H9 (cell line): ENCODE data around the gene UBE3B. TPM values are rescaled to one million over a fixed set of nuclear protein-coding genes. Genes with fewer than 3 reads are reported as not detected.

Experiments
- DNase-seq: peaks from one replicate; pipeline ENCODE4 v3.0.0-alpha.2; 2017
- H2AFZ ChIP-seq: one replicate; pipeline ENCODE4 v1.6.1; 2013; ENCODE audit warnings: mild to moderate bottlenecking, low read length, control low read depth, moderate library complexity
- H2AK5ac ChIP-seq: 2 replicates; pipeline ENCODE4 v1.6.1; 2013; ENCODE audit warnings: low read length, control low read depth, mixed read lengths; ENCODE audit not compliant: insufficient read length
- H2BK120ac ChIP-seq: one replicate; pipeline ENCODE4 v1.6.1; 2013; ENCODE audit warnings: low read depth, mild to moderate bottlenecking, low read length, control low read depth, inconsistent platforms; ENCODE audit not compliant: poor library complexity, severe bottlenecking
- H2BK12ac ChIP-seq: 2 replicates; pipeline ENCODE4 v1.6.1; 2013; ENCODE audit warnings: low read length, control low read depth, mixed read lengths, low read depth; ENCODE audit not compliant: insufficient read length
- H2BK15ac ChIP-seq: 2 replicates; pipeline ENCODE4 v1.6.1; 2013; ENCODE audit warnings: low read depth, low read length, control low read depth
- H2BK20ac ChIP-seq: one replicate; pipeline ENCODE4 v1.6.1; 2013; ENCODE audit warnings: low read depth, mild to moderate bottlenecking, low read length, control low read depth, inconsistent platforms; ENCODE audit not compliant: poor library complexity, severe bottlenecking
- H2BK5ac ChIP-seq: 2 replicates; pipeline ENCODE4 v1.6.1; 2013; ENCODE audit warnings: low read length, control low read depth, mixed read lengths; ENCODE audit not compliant: insufficient read length
- H3K14ac ChIP-seq: 2 replicates; pipeline ENCODE4 v1.6.1; 2013; ENCODE audit warnings: low read length, control low read depth; ENCODE audit not compliant: insufficient read depth
- H3K18ac ChIP-seq: 2 replicates; pipeline ENCODE4 v1.6.1; 2013; ENCODE audit warnings: low read depth, mild to moderate bottlenecking, mixed read lengths, low read length, control low read depth; ENCODE audit not compliant: insufficient read length
- H3K23ac ChIP-seq: 2 replicates; pipeline ENCODE4 v1.6.1; 2013; ENCODE audit warnings: low read length, control low read depth, mixed read lengths, low read depth; ENCODE audit not compliant: insufficient read length
- H3K23me2 ChIP-seq: 2 replicates; pipeline ENCODE4 v1.6.1; 2013; ENCODE audit warnings: low read depth, mild to moderate bottlenecking, mixed read lengths, low read length, control low read depth; ENCODE audit not compliant: insufficient read length, poor library complexity, severe bottlenecking
- H3K27ac ChIP-seq: 2 replicates; pipeline ENCODE4 v1.5.1; 2013; ENCODE audit warnings: low read length, control low read depth, mixed read lengths, low read depth; ENCODE audit not compliant: insufficient read length
- H3K27me3 ChIP-seq: 2 replicates; pipeline ENCODE4 v1.6.1; 2013; ENCODE audit warnings: low read length, control low read depth, inconsistent platforms; ENCODE audit not compliant: insufficient read depth
- H3K4ac ChIP-seq: 2 replicates; pipeline ENCODE4 v1.6.1; 2013; ENCODE audit warnings: low read depth, mild to moderate bottlenecking, control low read depth, inconsistent platforms, low read length, moderate library complexity
- H3K4me1 ChIP-seq: 2 replicates; pipeline ENCODE4 v1.6.1; 2013; ENCODE audit warnings: low read length, control low read depth, inconsistent platforms; ENCODE audit not compliant: insufficient read depth
- H3K4me2 ChIP-seq: 2 replicates; pipeline ENCODE4 v1.6.1; 2013; ENCODE audit warnings: low read length, control low read depth, mixed read lengths; ENCODE audit not compliant: insufficient read length, insufficient read depth
- H3K56ac ChIP-seq: 2 replicates; pipeline ENCODE4 v1.6.1; 2013; ENCODE audit warnings: low read depth, mild to moderate bottlenecking, mixed read lengths, low read length, control low read depth; ENCODE audit not compliant: insufficient read length
- H3K79me1 ChIP-seq: 2 replicates; pipeline ENCODE4 v1.6.1; 2013; ENCODE audit warnings: low read depth, mild to moderate bottlenecking, moderate library complexity, low read length, control low read depth, inconsistent platforms; ENCODE audit not compliant: insufficient read depth, poor library complexity, severe bottlenecking
- H3K79me2 ChIP-seq: 2 replicates; pipeline ENCODE4 v1.6.1; 2013; ENCODE audit warnings: low read length, control low read depth, inconsistent platforms; ENCODE audit not compliant: insufficient read depth
- H3K9ac ChIP-seq: 2 replicates; pipeline ENCODE4 v1.6.1; 2013; ENCODE audit warnings: low read length, control low read depth, mixed read lengths; ENCODE audit not compliant: insufficient read length; ENCODE audit errors: extremely low read depth
- H3K9me3 ChIP-seq: one replicate; pipeline ENCODE4 v1.6.1; 2013; ENCODE audit warnings: low read depth, low read length, inconsistent platforms; ENCODE audit not compliant: control insufficient read depth
- H3T11ph ChIP-seq: one replicate; pipeline ENCODE4 v1.6.1; 2013; ENCODE audit warnings: mild to moderate bottlenecking, low read length, control low read depth, inconsistent platforms
- H4K20me1 ChIP-seq: one replicate; pipeline ENCODE4 v1.6.1; 2013; ENCODE audit not compliant: control insufficient read depth, insufficient read length, insufficient read depth
- H4K5ac ChIP-seq: 2 replicates; pipeline ENCODE4 v1.6.1; 2013; ENCODE audit warnings: low read depth, mild to moderate bottlenecking, mixed read lengths, low read length, control low read depth; ENCODE audit not compliant: insufficient read length
- H4K8ac ChIP-seq: replicated peaks from 2 replicates; pipeline ENCODE4 v1.6.1; 2013; ENCODE audit warnings: low read length, control low read depth, mixed read lengths, low read depth; ENCODE audit not compliant: insufficient read length
- H4K91ac ChIP-seq: 2 replicates; pipeline ENCODE4 v1.6.1; 2013; ENCODE audit warnings: low read depth, mild to moderate bottlenecking, moderate library complexity, mixed read lengths, low read length, control low read depth; ENCODE audit not compliant: insufficient read length
- H3K27ac Mint-ChIP-seq, 3 experiments: 2 replicates in 2 of 3; 3 replicates in 1 of 3; pipeline ENCODE4 v1.8.0; 2020 to 2021; ENCODE audit warnings: mixed read lengths in 3 of 3, mild to moderate bottlenecking in 1 of 3, moderate library complexity in 1 of 3
- H3K27me3 Mint-ChIP-seq: 2 replicates; pipeline ENCODE4 v1.8.0; 2021; ENCODE audit warnings: low read depth, mild to moderate bottlenecking, moderate library complexity, mixed read lengths
- H3K36me3 Mint-ChIP-seq, 3 experiments: 2 replicates in 2 of 3; 3 replicates in 1 of 3; pipeline ENCODE4 v1.8.0; 2020 to 2021; ENCODE audit warnings: low read depth in 3 of 3, mixed read lengths in 3 of 3; ENCODE audit not compliant: insufficient read depth in 1 of 3
- H3K4me1 Mint-ChIP-seq, 2 experiments: 2 replicates each; pipeline ENCODE4 v1.8.0; 2020; ENCODE audit warnings: mixed read lengths in 2 of 2
- H3K4me3 Mint-ChIP-seq, 2 experiments: 2 replicates in 1 of 2; 3 replicates in 1 of 2; pipeline ENCODE4 v1.8.0; 2020 to 2021; ENCODE audit warnings: mild to moderate bottlenecking in 2 of 2, mixed read lengths in 2 of 2, moderate library complexity in 1 of 2
- H3K9me3 Mint-ChIP-seq, 2 experiments: 2 replicates in 1 of 2; 3 replicates in 1 of 2; pipeline ENCODE4 v1.8.0; 2020; ENCODE audit warnings: mild to moderate bottlenecking in 2 of 2, mixed read lengths in 2 of 2, moderate library complexity in 1 of 2
- CTCF ChIP-seq: fragments of 200-600 bp; sonication (generic); conservative IDR thresholded peaks from 3 replicates; pipeline ENCODE4 v1.8.0; 2021; ENCODE audit warnings: antibody characterized with exemption, mild to moderate bottlenecking
- WGBS: extraction: QIAGEN DNeasy Blood & Tissue Kit; methylation state at CpG from one replicate; pipeline ENCODE4 v1.1.7; 2013; ENCODE audit warnings: missing lambda C conversion rate, low lambda C conversion rate, mixed read lengths; ENCODE audit not compliant: insufficient read length; ENCODE audit errors: extremely low coverage; 5-methylcytosine and 5-hydroxymethylcytosine counted together
- total RNA-seq: library from RNA; stranded (reverse); gene quantifications from 2 replicates; pipeline ENCODE4 v1.2.1, GENCODE V29; 2021

UBE3B gene
- total RNA-seq, 1 experiment from 2014 or later, result 24.2 TPM

GRCh38 chr12:109481863-109482262, 4.4 kb downstream of the UBE3B start:
- H3K14ac ChIP-seq, result no peak overlapping the region
- H3K23me2 ChIP-seq, result peaks cover 12% of the 10 kb centered on the region
- H3K9me3 ChIP-seq, result no peaks in the 10 kb centered on the region
- H2BK15ac ChIP-seq, result no peak overlapping the region
- no peak overlapping the region for H2AK5ac ChIP-seq
- Mint-ChIP-seq H3K36me3 (peaks cover 5 to 33% (median 29%) of the 10 kb centered on the region in 3 experiments; a peak in 6 of 7 replicates), H3K4me1 (peaks cover 3 to 6% of the 10 kb centered on the region in 2 experiments; a peak in 2 of 4 replicates), H3K9me3 (no peaks in the 10 kb centered on the region), H3K4me3 (no peak overlapping the region), H3K27ac (no peak overlapping the region), H3K27me3 (no peaks in the 10 kb centered on the region)
- no peak overlapping the region for H4K5ac ChIP-seq
- H4K20me1 ChIP-seq, result no peaks in the 10 kb centered on the region
- no peak overlapping the region for H3K27ac ChIP-seq
- no peak overlapping the region for H2BK5ac ChIP-seq
- peaks cover 4% of the 10 kb centered on the region; the same call in 1 of the 2 replicates for H3K79me2 ChIP-seq
- H2BK12ac ChIP-seq, result no peak overlapping the region
- no peak overlapping the region for H3K9ac ChIP-seq
- no peak overlapping the region for H2BK120ac ChIP-seq
- no peak overlapping the region for H2AFZ ChIP-seq
- peaks cover 6% of the 10 kb centered on the region for H3K79me1 ChIP-seq
- H3K56ac ChIP-seq, result no peak overlapping the region
- H3T11ph ChIP-seq, result no peak overlapping the region
- no peak overlapping the region for H4K91ac ChIP-seq
- no peak overlapping the region for H3K23ac ChIP-seq
- no peak overlapping the region for H3K18ac ChIP-seq
- no CpG with 5 or more reads among the region's 1 CpG for WGBS
- H2BK20ac ChIP-seq, result no peak overlapping the region
- H3K27me3 ChIP-seq, result no peaks in the 10 kb centered on the region
- H3K4me1 ChIP-seq, result no peaks in the 10 kb centered on the region
- TF ChIP-seq CTCF, result no peak
- no peak overlapping the region for H3K4ac ChIP-seq
- no peak for DNase-seq
- H4K8ac ChIP-seq, result no peak overlapping the region
- H3K4me2 ChIP-seq, result no peak overlapping the region
